Uterus (tissue), 4 donors: ENCODE data around the gene LRWD1. TPM values are rescaled to one million over a fixed set of nuclear protein-coding genes. Genes with fewer than 3 reads are reported as not detected.
"Not testable (repeated sequence)": the region's sequence is repeated elsewhere in the genome, so short reads cannot be mapped to it uniquely, and the experiment has no call there.

Source experiments
- DNase-seq, 2 donors: peaks; one replicate each; pipeline ENCODE4 v3.0.0-alpha.2; 2019 to 2020
- H3K27ac ChIP-seq, 2 donors: fragments of 200-600 bp; sonication (generic); 1 replicate in 1 of 2; 2 replicates in 1 of 2; pipeline ENCODE4 v1.5.1; 2016 to 2018
- H3K27me3 ChIP-seq, 2 donors: fragments of 200-600 bp; sonication (generic); one replicate each; pipeline ENCODE4 v1.5.1; 2018 to 2019; ENCODE audit warnings: control low read depth in 1 of 2
- H3K36me3 ChIP-seq, 2 donors: fragments of 200-600 bp; sonication (generic); one replicate each; pipeline ENCODE4 v1.5.1; 2019; ENCODE audit warnings: control low read depth in 1 of 2
- H3K4me1 ChIP-seq, 2 donors: fragments of 200-600 bp; sonication (generic); one replicate each; pipeline ENCODE4 v1.5.1; 2018 to 2019; ENCODE audit warnings: control low read depth in 1 of 2
- H3K4me3 ChIP-seq, 2 donors: fragments of 200-600 bp; sonication (generic); 1 replicate in 1 of 2; 2 replicates in 1 of 2; pipeline ENCODE4 v1.5.1; 2018 to 2019; ENCODE audit warnings: mild to moderate bottlenecking in 1 of 2
- H3K9me3 ChIP-seq, 2 donors: fragments of 200-600 bp; sonication (generic); one replicate each; pipeline ENCODE4 v1.5.1; 2019; ENCODE audit warnings: control low read depth in 1 of 2
- intact Hi-C: fragments of 100-400 bp; cut with DNase I; formaldehyde crosslinking; loops from one replicate; pipeline ENCODE4 v1.15.1; 2023; ENCODE audit warnings: low total_unique reads
- microRNA-seq: library from miRNA; unstranded; fragments of <30 nt; microRNA quantifications from one replicate; pipeline ENCODE4, GENCODE V29; 2016; ENCODE audit warnings: borderline microRNAs expressed, borderline replicate concordance
- total RNA-seq, 4 donors: library from RNA; depleted of rRNA in 3 of 4; stranded (reverse); fragments of >200 nt in 3 of 4; gene quantifications; one replicate each; pipeline versions ENCODE4 v1.1.0 to v1.2.4, GENCODE V29; 2014 to 2023
- donor health status: DM: yes; HTN: yes; CAD: no.

Gene LRWD1
- total RNA-seq, 4 donors from 2014 or later = 16.7 to 25.6 (median 22.4) TPM

GRCh38 chr7:102520797-102521196 lies 56.0 kb downstream of the LRWD1 start:
- H3K36me3 ChIP-seq, intact Hi-C loops, H3K9me3 ChIP-seq: not testable (repeated sequence)

More at GRCh38 chr7:102520797-102521196, 56.0 kb downstream of the LRWD1 start:
- DNase-seq, H3K27ac ChIP-seq, H3K4me1 ChIP-seq, H3K27me3 ChIP-seq, H3K4me3 ChIP-seq: not testable (repeated sequence)

Small RNA genes within 50 kb of the gene (microRNA-seq; reads per million reads assigned to microRNA genes)
- not detected for gene MIR4467
- gene MIR5090 = 10.3 reads per million, percentile 21 among the genes with 10 or more reads in this experiment

Other genes with a start within 250 kb of the LRWD1 start
- gene SH2B2, start 178.1 kb upstream of the LRWD1 start, total RNA-seq = 10 to 100 TPM in 1 of 4 donors, 1 to 10 TPM in 1, under 1 TPM in 1, not detected in 1; 0.77 to 13.8 (median 9.4) TPM
- gene SPDYE6, start 108.5 kb upstream of the LRWD1 start, total RNA-seq = not detected
- gene PRKRIP1, start 68.6 kb upstream of the LRWD1 start, total RNA-seq = 10 to 100 TPM; 16.1 to 36.6 (median 25.4) TPM
- gene ORAI2, start 31.4 kb upstream of the LRWD1 start, total RNA-seq = 10 to 100 TPM; 15.6 to 48.9 (median 39.0) TPM
- 10 to 100 TPM in 3 of 4 donors, 1 to 10 TPM in 1; 8.7 to 31.3 (median 15.8) TPM for gene ALKBH4, start 121 bp upstream of the LRWD1 start, total RNA-seq
- 10 to 100 TPM in 3 of 4 donors, 1 to 10 TPM in 1; 8.2 to 38.8 (median 14.0) TPM for gene POLR2J, start 13.9 kb downstream of the LRWD1 start, total RNA-seq
- 10 to 100 TPM; 10.8 to 59.0 (median 21.2) TPM for gene RASA4B, start 52.8 kb downstream of the LRWD1 start, total RNA-seq
- gene UPK3BL2, start 78.7 kb downstream of the LRWD1 start, total RNA-seq = 10 to 100 TPM in 2 of 4 donors, 1 to 10 TPM in 1, not detected in 1; 1.8 to 64.0 (median 24.1) TPM
- not detected for gene SPDYE2, start 86.2 kb downstream of the LRWD1 start, total RNA-seq
- gene POLR2J3, start 107.6 kb downstream of the LRWD1 start, total RNA-seq = 10 to 100 TPM in 2 of 4 donors, 1 to 10 TPM in 1, under 1 TPM in 1; 0.77 to 50.7 (median 17.1) TPM
- 100 to 1,000 TPM in 1 of 4 donors, 10 to 100 TPM in 3; 31.4 to 283 (median 51.4) TPM for gene RASA4, start 151.8 kb downstream of the LRWD1 start, total RNA-seq
- 10 to 100 TPM in 3 of 4 donors, not detected in 1; 16.0 to 31.8 (median 19.6) TPM for gene UPK3BL1, start 177.8 kb downstream of the LRWD1 start, total RNA-seq
- gene SPDYE2B, start 185.3 kb downstream of the LRWD1 start, total RNA-seq = not detected
- 10 to 100 TPM in 2 of 4 donors, 1 to 10 TPM in 2; 1.0 to 33.5 (median 7.5) TPM for gene POLR2J2, start 206.7 kb downstream of the LRWD1 start, total RNA-seq